ENCODE data around the gene AIMP1.
"Not testable (repeated sequence)": the region's sequence is repeated elsewhere in the genome, so short reads cannot be mapped to it uniquely, and the experiment has no call there.

DNA sequence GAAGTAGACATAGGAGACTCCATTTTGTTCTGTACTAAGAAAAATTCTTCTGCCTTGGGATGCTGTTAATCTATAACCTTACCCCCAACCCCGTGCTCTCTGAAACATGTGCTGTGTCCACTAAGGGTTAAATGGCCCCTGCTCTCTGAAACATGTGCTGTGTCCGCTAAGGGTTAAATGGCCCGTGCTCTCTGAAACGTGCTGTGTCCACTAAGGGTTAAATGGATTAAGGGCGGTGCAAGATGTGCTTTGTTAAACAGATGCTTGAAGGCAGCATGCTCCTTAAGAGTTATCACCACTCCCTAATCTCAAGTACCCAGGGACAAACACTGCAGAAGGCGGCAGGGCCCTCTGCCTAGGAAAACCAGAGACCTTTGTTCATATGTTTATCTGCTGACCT lies 5.5 kb downstream of the AIMP1 start:
- TF ChIP-seq POLR2A (IDR thresholded peaks at IDR 0.05): not testable (repeated sequence)
- TF ChIP-seq, protein P1, sequence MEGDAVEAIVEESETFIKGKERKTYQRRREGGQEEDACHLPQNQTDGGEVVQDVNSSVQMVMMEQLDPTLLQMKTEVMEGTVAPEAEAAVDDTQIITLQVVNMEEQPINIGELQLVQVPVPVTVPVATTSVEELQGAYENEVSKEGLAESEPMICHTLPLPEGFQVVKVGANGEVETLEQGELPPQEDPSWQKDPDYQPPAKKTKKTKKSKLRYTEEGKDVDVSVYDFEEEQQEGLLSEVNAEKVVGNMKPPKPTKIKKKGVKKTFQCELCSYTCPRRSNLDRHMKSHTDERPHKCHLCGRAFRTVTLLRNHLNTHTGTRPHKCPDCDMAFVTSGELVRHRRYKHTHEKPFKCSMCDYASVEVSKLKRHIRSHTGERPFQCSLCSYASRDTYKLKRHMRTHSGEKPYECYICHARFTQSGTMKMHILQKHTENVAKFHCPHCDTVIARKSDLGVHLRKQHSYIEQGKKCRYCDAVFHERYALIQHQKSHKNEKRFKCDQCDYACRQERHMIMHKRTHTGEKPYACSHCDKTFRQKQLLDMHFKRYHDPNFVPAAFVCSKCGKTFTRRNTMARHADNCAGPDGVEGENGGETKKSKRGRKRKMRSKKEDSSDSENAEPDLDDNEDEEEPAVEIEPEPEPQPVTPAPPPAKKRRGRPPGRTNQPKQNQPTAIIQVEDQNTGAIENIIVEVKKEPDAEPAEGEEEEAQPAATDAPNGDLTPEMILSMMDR (IDR thresholded peaks at IDR 0.05): not testable (repeated sequence)
